ENCODE results near the gene RDH8. TPM values are rescaled to one million over a fixed set of nuclear protein-coding genes. Genes with fewer than 3 reads are reported as not detected.

RDH8 gene
- total and polyA plus RNA-seq, 2 experiments from 2014 or later, result not detected

GRCh38 chr19:10070730-10071446 is 57.6 kb downstream of the RDH8 start:
- Histone ChIP-seq H2AFZ (no peak overlapping the region), H3K27me3 (no peaks in the 10 kb centered on the region), H3K9me2 (replicated peaks; ENCODE audit: insufficient read depth) (no peaks in the 10 kb centered on the region), H3K79me2 (no peaks in the 10 kb centered on the region), H4K20me1 (ENCODE audit: insufficient read depth, poor library complexity, severe bottlenecking) (no peaks in the 10 kb centered on the region), H3K27ac (no peak overlapping the region), H3K9me3 (ENCODE audit: low read depth) (no peaks in the 10 kb centered on the region), H3K4me1 (ENCODE audit: insufficient read depth) (no peaks in the 10 kb centered on the region), H3K4me3 (no peak overlapping the region), H3K36me3 (replicated peaks; ENCODE audit: insufficient read depth, low read depth) (no peaks in the 10 kb centered on the region), H3K4me2 (no peak overlapping the region)
- DNase-seq (ENCODE audit: low spot score), result no peak
- TF ChIP-seq EZH2phosphoT487 (IDR thresholded peaks at IDR 0.05; ENCODE audit: low read depth, severe bottlenecking, unreplicated experiment), result no peak
- no peak for TF ChIP-seq EZH2 (IDR thresholded peaks at IDR 0.05; ENCODE audit: borderline replicate concordance)
- TF ChIP-seq CTCF (IDR thresholded peaks at IDR 0.05; ENCODE audit: poor library complexity), result no peak
- 90% methylated on average over 22 of the region's 22 CpGs for WGBS (ENCODE audit: low lambda C conversion rate, missing lambda C conversion rate)

Small RNA genes lying within 50 kb of the gene (microRNA-seq; reads per million reads assigned to microRNA genes)
- gene MIR5589, result 1.8 reads per million

Small RNA genes lying within 50 kb of the gene (small RNA-seq; reads per million reads assigned to genes)
- gene MIR5589, result not detected

Other genes with a start within 250 kb of the RDH8 start
- 26.0 and 28.4 TPM in 2 replicates for gene ZNF846, start 244.7 kb upstream of the RDH8 start, total RNA-seq
- 16.9 and 23.3 TPM in 2 replicates for gene ZNF846, start 244.7 kb upstream of the RDH8 start, polyA plus RNA-seq
- gene FBXL12, start 194.4 kb upstream of the RDH8 start, total RNA-seq, result 28.1 and 33.1 TPM in 2 replicates
- gene FBXL12, start 194.4 kb upstream of the RDH8 start, polyA plus RNA-seq, result 42.3 and 44.4 TPM in 2 replicates
- gene UBL5, start 185.6 kb upstream of the RDH8 start, total RNA-seq, result 528 and 581 TPM in 2 replicates
- gene UBL5, start 185.6 kb upstream of the RDH8 start, polyA plus RNA-seq, result 613 and 628 TPM in 2 replicates
- gene PIN1, start 178.2 kb upstream of the RDH8 start, total RNA-seq, result 62.1 and 79.0 TPM in 2 replicates
- gene PIN1, start 178.2 kb upstream of the RDH8 start, polyA plus RNA-seq, result 123 and 136 TPM in 2 replicates
- gene OLFM2, start 77.0 kb upstream of the RDH8 start, total RNA-seq, result 33.1 and 36.8 TPM in 2 replicates
- gene OLFM2, start 77.0 kb upstream of the RDH8 start, polyA plus RNA-seq, result 36.5 and 37.0 TPM in 2 replicates
- 1.9 and 2.0 TPM in 2 replicates for gene COL5A3, start 3.0 kb upstream of the RDH8 start, total RNA-seq
- 0.78 and 2.1 TPM in 2 replicates for gene COL5A3, start 3.0 kb upstream of the RDH8 start, polyA plus RNA-seq
- 26.0 and 28.7 TPM in 2 replicates for gene SHFL, start 72.8 kb downstream of the RDH8 start, total RNA-seq
- gene SHFL, start 72.8 kb downstream of the RDH8 start, polyA plus RNA-seq, result 48.7 and 50.9 TPM in 2 replicates
- gene ANGPTL6, start 89.2 kb downstream of the RDH8 start, total RNA-seq, result 3.9 and 5.9 TPM in 2 replicates
- 4.7 and 5.5 TPM in 2 replicates for gene ANGPTL6, start 89.2 kb downstream of the RDH8 start, polyA plus RNA-seq
- gene PPAN, start 92.9 kb downstream of the RDH8 start, total RNA-seq, result 15.0 and 15.5 TPM in 2 replicates
- gene PPAN, start 92.9 kb downstream of the RDH8 start, polyA plus RNA-seq, result 26.0 and 41.9 TPM in 2 replicates
- gene P2RY11, start 98.2 kb downstream of the RDH8 start, total RNA-seq, result 2.7 and 3.8 TPM in 2 replicates
- 6.1 TPM in 2 replicates for gene P2RY11, start 98.2 kb downstream of the RDH8 start, polyA plus RNA-seq
- 138 and 169 TPM in 2 replicates for gene EIF3G, start 106.4 kb downstream of the RDH8 start, total RNA-seq
- 134 and 157 TPM in 2 replicates for gene EIF3G, start 106.4 kb downstream of the RDH8 start, polyA plus RNA-seq
- gene DNMT1, start 181.5 kb downstream of the RDH8 start, total RNA-seq, result 35.2 and 55.2 TPM in 2 replicates
- 62.3 and 63.5 TPM in 2 replicates for gene DNMT1, start 181.5 kb downstream of the RDH8 start, polyA plus RNA-seq
- 14.9 and 16.1 TPM in 2 replicates for gene S1PR2, start 217.8 kb downstream of the RDH8 start, total RNA-seq
- 8.6 and 11.4 TPM in 2 replicates for gene S1PR2, start 217.8 kb downstream of the RDH8 start, polyA plus RNA-seq
- 40.1 and 43.7 TPM in 2 replicates for gene MRPL4, start 238.7 kb downstream of the RDH8 start, total RNA-seq
- 51.4 and 64.1 TPM in 2 replicates for gene MRPL4, start 238.7 kb downstream of the RDH8 start, polyA plus RNA-seq